HG02852 (cell line): Measurements from ENCODE around the gene TXLNB.
A peak's percentile ranks its signal among the peaks of the same experiment; 100 is the strongest.
"Not testable (repeated sequence)": the region's sequence is repeated elsewhere in the genome, so short reads cannot be mapped to it uniquely, and the experiment has no call there.

ENCODE experiments used
- ATAC-seq: cut with Tn5 transposase; IDR thresholded peaks from one replicate; pipeline ENCODE4 v1.9.1; 2021; ENCODE audit warnings: mild to moderate bottlenecking, moderate library complexity; ENCODE audit not compliant: unreplicated experiment

TXLNB gene

GRCh38 chr6:139311831-139312230 is 20.0 kb upstream of the TXLNB start:
- ATAC-seq = no peak

GRCh38 chr6:139308936-139309603 is 17.3 kb upstream of the TXLNB start:
- peak; percentile 21 for ATAC-seq

- peak; percentile 87 for ATAC-seq
These were observed 16.6 kb upstream of the TXLNB start for GRCh38 chr6:139308286-139308916.

GRCh38 chr6:139306291-139306981 is 14.6 kb upstream of the TXLNB start:
- no peak for ATAC-seq

GRCh38 chr6:139303185-139303584 is 11.4 kb upstream of the TXLNB start:
- no peak for ATAC-seq

- ATAC-seq = no peak
These were observed 6.1 kb upstream of the TXLNB start for GRCh38 chr6:139297921-139298320.

GRCh38 chr6:139296927-139297326 is 5.1 kb upstream of the TXLNB start:
- no peak for ATAC-seq

GRCh38 chr6:139295901-139296300 is 4.1 kb upstream of the TXLNB start:
- no peak for ATAC-seq

- no peak for ATAC-seq
These were observed 2.3 kb upstream of the TXLNB start for GRCh38 chr6:139294090-139294489.

GRCh38 chr6:139293230-139293629 is 1.4 kb upstream of the TXLNB start:
- not testable (repeated sequence) for ATAC-seq

GRCh38 chr6:139290787-139291311 is 949 bp downstream of the TXLNB start:
- ATAC-seq = peak; percentile 77

GRCh38 chr6:139289233-139289632 is 2.6 kb downstream of the TXLNB start:
- no peak for ATAC-seq

GRCh38 chr6:139288496-139289040 is 3.2 kb downstream of the TXLNB start:
- ATAC-seq = no peak

- ATAC-seq = no peak
These were observed 3.9 kb downstream of the TXLNB start for GRCh38 chr6:139287868-139288267.

- not testable (repeated sequence) for ATAC-seq
These were observed 5.4 kb downstream of the TXLNB start for GRCh38 chr6:139286438-139286837.

- ATAC-seq = no peak
These were observed 6.2 kb downstream of the TXLNB start for GRCh38 chr6:139285590-139285989.

- no peak for ATAC-seq
These were observed 7.0 kb downstream of the TXLNB start for GRCh38 chr6:139284789-139285188.

GRCh38 chr6:139282684-139283083 is 9.1 kb downstream of the TXLNB start:
- ATAC-seq = no peak

GRCh38 chr6:139278190-139278589 is 13.6 kb downstream of the TXLNB start:
- no peak for ATAC-seq

GRCh38 chr6:139277587-139277986 is 14.2 kb downstream of the TXLNB start:
- no peak for ATAC-seq

GRCh38 chr6:139277161-139277560 is 14.6 kb downstream of the TXLNB start:
- ATAC-seq = no peak
